Tibial nerve (tissue), 4 donors: ENCODE data around the gene CAMK2D. TPM values are rescaled to one million over a fixed set of nuclear protein-coding genes. Genes with fewer than 3 reads are reported as not detected.

Experiments
- DNase-seq, 2 donors: peaks; one replicate each; pipeline ENCODE4 v3.0.0-alpha.2; 2019; ENCODE audit warnings: low spot score in 2 of 2
- H3K27ac ChIP-seq, 4 donors: fragments of 200-600 bp; sonication (generic) in 3 of 4; one replicate each; pipeline ENCODE4 v1.5.1; 2017 to 2019; ENCODE audit warnings: mild to moderate bottlenecking in 1 of 4
- H3K27me3 ChIP-seq, 2 donors: fragments of 200-600 bp; sonication (generic) in 1 of 2; one replicate each; pipeline versions ENCODE4 v1.5.1 to v1.6.0; 2017 to 2019
- H3K36me3 ChIP-seq, 3 donors: fragments of 200-600 bp; sonication (generic); one replicate each; pipeline ENCODE4 v1.5.1; 2018 to 2019
- H3K4me1 ChIP-seq, 4 donors: fragments of 200-600 bp; sonication (generic) in 3 of 4; one replicate each; pipeline ENCODE4 v1.5.1; 2017 to 2019
- H3K4me3 ChIP-seq, 4 donors: fragments of 200-600 bp; sonication (generic) in 3 of 4; one replicate each; pipeline ENCODE4 v1.5.1; 2017 to 2019; ENCODE audit warnings: mild to moderate bottlenecking in 1 of 4, moderate library complexity in 1 of 4
- H3K9me3 ChIP-seq, 4 donors: fragments of 200-600 bp; sonication (generic) in 3 of 4; one replicate each; pipeline ENCODE4 v1.5.1; 2017 to 2019
- EP300 ChIP-seq, 2 donors: sonication (generic); formaldehyde crosslinking; IDR thresholded peaks; one replicate each; pipeline ENCODE4 v1.6.1; 2017; ENCODE audit warnings: antibody characterized with exemption in 2 of 2, mild to moderate bottlenecking in 1 of 2
- POLR2A ChIP-seq, 2 donors: fragments of 450-650 bp; IDR thresholded peaks; one replicate each; pipeline ENCODE4 v1.6.1; 2017; ENCODE audit warnings: antibody characterized with exemption in 2 of 2, mild to moderate bottlenecking in 2 of 2, moderate library complexity in 2 of 2
- WGBS, 2 donors: methylation state at CpG; one replicate each; pipeline ENCODE4 v1.1.5; 2018; 5-methylcytosine and 5-hydroxymethylcytosine counted together
- total RNA-seq, 4 donors: library from RNA; depleted of rRNA; stranded (reverse); fragments of >200 nt; gene quantifications; one replicate each; pipeline ENCODE4 v1.1.0, GENCODE V29; 2016
- TF ChIP-seq, protein P1 (sequence below), 5 experiments: fragments of 200-600 bp in 3 of 5; fragments of 450-650 bp in 2 of 5; sonication (generic) in 3 of 5; IDR thresholded peaks; one replicate each; pipeline ENCODE4 v1.5.1; 2016 to 2019; ENCODE audit warnings: antibody characterized with exemption in 5 of 5, mild to moderate bottlenecking in 3 of 5, moderate library complexity in 2 of 5

CAMK2D gene
- total RNA-seq, 4 donors from 2014 or later = 30.3 to 58.5 (median 34.6) TPM

DNA sequence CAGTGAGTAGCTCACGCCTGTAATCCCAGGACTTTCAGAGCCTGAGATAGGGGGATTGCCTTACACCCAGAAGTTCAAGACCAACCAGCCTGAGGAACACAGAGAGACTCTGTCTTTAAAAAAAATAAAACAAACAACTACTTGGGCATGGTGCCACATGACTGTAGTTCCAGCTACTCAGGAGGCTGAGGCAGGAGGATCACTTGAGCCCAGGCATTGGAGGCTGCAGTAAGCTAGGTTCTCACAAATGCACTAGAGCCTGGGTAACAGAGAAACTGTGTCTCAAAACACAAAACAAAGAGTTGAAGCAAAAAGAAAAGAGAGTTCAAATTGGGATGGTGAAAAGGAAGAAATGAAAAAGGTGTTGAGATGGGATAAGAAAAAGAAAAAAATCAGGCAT, 10.8 kb downstream of the CAMK2D start:
- H3K4me1 ChIP-seq = peaks cover 0 to 40% (median 2%) of the 10 kb centered on the region in 4 donors
- H3K36me3 ChIP-seq = no peaks in the 10 kb centered on the region
- no peak for DNase-seq
- H3K9me3 ChIP-seq = no peaks in the 10 kb centered on the region
- no peak overlapping the region for H3K27ac ChIP-seq
- no peak overlapping the region for H3K4me3 ChIP-seq
- 96 to 100% methylated on average over 1 of the region's 1 CpG for WGBS, 2 donors
- no peaks in the 10 kb centered on the region for H3K27me3 ChIP-seq
- TF ChIP-seq EP300 (IDR thresholded peaks at IDR 0.05) = no peak
- TF ChIP-seq, protein P1, sequence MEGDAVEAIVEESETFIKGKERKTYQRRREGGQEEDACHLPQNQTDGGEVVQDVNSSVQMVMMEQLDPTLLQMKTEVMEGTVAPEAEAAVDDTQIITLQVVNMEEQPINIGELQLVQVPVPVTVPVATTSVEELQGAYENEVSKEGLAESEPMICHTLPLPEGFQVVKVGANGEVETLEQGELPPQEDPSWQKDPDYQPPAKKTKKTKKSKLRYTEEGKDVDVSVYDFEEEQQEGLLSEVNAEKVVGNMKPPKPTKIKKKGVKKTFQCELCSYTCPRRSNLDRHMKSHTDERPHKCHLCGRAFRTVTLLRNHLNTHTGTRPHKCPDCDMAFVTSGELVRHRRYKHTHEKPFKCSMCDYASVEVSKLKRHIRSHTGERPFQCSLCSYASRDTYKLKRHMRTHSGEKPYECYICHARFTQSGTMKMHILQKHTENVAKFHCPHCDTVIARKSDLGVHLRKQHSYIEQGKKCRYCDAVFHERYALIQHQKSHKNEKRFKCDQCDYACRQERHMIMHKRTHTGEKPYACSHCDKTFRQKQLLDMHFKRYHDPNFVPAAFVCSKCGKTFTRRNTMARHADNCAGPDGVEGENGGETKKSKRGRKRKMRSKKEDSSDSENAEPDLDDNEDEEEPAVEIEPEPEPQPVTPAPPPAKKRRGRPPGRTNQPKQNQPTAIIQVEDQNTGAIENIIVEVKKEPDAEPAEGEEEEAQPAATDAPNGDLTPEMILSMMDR (IDR thresholded peaks at IDR 0.05) = no peak
- no peak for TF ChIP-seq POLR2A (IDR thresholded peaks at IDR 0.05)

DNA sequence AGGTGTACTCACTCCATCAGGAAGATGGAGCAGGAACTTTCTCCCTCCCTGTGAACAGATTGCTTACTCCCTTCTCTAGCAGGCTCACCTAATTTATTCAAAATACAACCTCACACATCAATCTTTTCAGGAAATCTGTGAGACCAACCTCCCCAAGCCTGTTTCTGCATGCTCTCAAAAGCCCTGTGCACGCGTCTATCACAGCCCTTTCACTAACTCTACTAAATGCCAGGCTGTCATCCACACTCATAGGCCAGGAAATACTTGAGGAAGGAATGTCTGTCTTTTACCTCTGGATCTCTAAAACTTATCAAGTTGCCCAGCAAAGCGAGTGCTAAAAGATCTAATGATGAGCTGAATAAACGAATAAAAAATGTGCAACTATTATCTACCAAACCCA, 11.2 kb downstream of the CAMK2D start:
- WGBS, 2 donors = 97 to 98% methylated on average over 4 of the region's 4 CpGs
- H3K27me3 ChIP-seq = no peaks in the 10 kb centered on the region
- DNase-seq = no peak

DNA sequence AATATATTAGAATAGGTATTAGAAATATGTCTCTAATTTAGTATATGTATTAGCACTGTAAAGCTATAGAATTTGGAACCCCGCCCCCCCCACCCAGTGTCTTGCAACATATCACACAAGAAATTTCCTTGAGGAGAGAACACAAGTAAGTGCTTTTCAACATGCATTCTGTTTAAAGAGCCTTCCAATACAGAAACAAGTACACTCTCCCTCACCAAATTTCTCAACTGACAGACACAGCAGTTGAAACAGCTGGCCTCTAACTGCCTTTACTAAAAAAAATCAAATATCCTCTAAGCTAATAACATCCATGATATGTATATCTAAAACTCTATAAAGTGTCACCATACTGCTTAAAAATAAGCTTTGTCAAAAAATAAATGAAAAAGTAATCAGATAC, 12.4 kb downstream of the CAMK2D start:
- DNase-seq = no peak
- H3K27ac ChIP-seq = no peak overlapping the region
- peaks cover 0 to 34% (median 0%) of the 10 kb centered on the region in 4 donors for H3K4me1 ChIP-seq
- WGBS, 2 donors = 78 to 93% methylated on average over 1 of the region's 1 CpG
- no peaks in the 10 kb centered on the region for H3K36me3 ChIP-seq
- no peaks in the 10 kb centered on the region for H3K9me3 ChIP-seq
- H3K4me3 ChIP-seq = no peak overlapping the region
- TF ChIP-seq, protein P1 (IDR thresholded peaks at IDR 0.05) = no peak
- TF ChIP-seq POLR2A (IDR thresholded peaks at IDR 0.05) = no peak
- no peak for TF ChIP-seq EP300 (IDR thresholded peaks at IDR 0.05)
- H3K27me3 ChIP-seq = no peaks in the 10 kb centered on the region

More for the DNA sequence above, 11.2 kb downstream of the CAMK2D start:
- H3K4me1 ChIP-seq = peaks cover 0 to 36% (median 0%) of the 10 kb centered on the region in 4 donors
- TF ChIP-seq EP300 (IDR thresholded peaks at IDR 0.05) (no peak), POLR2A (IDR thresholded peaks at IDR 0.05) (no peak)
- TF ChIP-seq, protein P1 (IDR thresholded peaks at IDR 0.05) = no peak
- H3K36me3 ChIP-seq = no peaks in the 10 kb centered on the region
- H3K9me3 ChIP-seq = no peaks in the 10 kb centered on the region
- H3K27ac ChIP-seq = no peak overlapping the region
- H3K4me3 ChIP-seq = no peak overlapping the region

DNA sequence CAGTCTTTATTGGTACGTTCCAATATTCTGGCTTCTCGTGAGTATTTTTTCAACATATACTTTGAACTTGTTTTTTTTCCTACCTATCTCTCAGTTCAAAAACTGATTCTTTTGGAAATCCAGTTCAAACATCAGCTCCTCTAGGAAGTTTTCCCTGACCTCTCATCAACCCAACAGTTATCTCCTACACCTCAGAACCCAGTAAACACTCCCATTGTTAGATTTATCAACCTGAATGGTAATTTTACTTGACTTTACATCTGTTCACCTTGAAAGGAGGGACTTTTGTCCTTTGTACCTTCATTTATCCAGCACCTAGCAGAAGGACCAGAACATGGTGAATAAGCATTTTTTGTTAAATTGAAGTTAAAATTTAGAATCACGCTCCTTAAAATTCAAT, 13.6 kb downstream of the CAMK2D start:
- WGBS, 2 donors = 94 to 97% methylated on average over 3 of the region's 3 CpGs
- Histone ChIP-seq H3K27ac (no peak overlapping the region), H3K27me3 (no peaks in the 10 kb centered on the region), H3K4me3 (no peak overlapping the region), H3K36me3 (no peaks in the 10 kb centered on the region), H3K9me3 (no peaks in the 10 kb centered on the region), H3K4me1 (peaks cover 0 to 30% (median 0%) of the 10 kb centered on the region in 4 donors)
- TF ChIP-seq EP300 (IDR thresholded peaks at IDR 0.05) (no peak), POLR2A (IDR thresholded peaks at IDR 0.05) (no peak)
- TF ChIP-seq, protein P1 (IDR thresholded peaks at IDR 0.05) = no peak
- DNase-seq = no peak

DNA sequence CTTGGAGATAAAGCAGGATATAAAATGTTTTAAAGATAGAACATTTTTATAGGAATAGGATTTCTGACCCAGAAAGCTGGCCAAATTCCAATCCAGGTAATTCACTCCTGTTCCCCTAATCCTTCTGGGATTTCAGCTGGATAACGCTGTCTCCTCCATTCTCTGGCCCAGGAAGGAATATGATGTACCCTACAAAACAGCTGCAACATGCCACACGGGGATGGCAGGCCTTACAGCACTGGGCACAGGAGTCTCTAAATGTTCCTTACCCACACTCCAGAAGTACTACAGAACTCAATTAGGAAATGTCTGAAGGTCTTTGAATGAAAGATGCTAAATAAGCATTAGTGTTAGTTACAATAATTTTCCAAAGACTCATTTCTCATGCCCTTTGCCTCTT, 15.8 kb downstream of the CAMK2D start:
- H3K36me3 ChIP-seq = no peaks in the 10 kb centered on the region
- WGBS, 2 donors = 94 to 95% methylated on average over 2 of the region's 2 CpGs
- H3K9me3 ChIP-seq = no peaks in the 10 kb centered on the region
- H3K27me3 ChIP-seq = no peaks in the 10 kb centered on the region
- no peak for DNase-seq
- no peak overlapping the region for H3K4me3 ChIP-seq
- TF ChIP-seq POLR2A (IDR thresholded peaks at IDR 0.05) (no peak), EP300 (IDR thresholded peaks at IDR 0.05) (no peak)
- TF ChIP-seq, protein P1 (IDR thresholded peaks at IDR 0.05) = no peak
- no peak overlapping the region for H3K27ac ChIP-seq
- peaks cover 0 to 27% (median 0%) of the 10 kb centered on the region in 4 donors for H3K4me1 ChIP-seq
